KBM-7 (cell line): ENCODE measurements around the gene USP35.
A peak's percentile ranks its signal among the peaks of the same experiment; 100 is the strongest.
"Not testable (repeated sequence)": the region's sequence is repeated elsewhere in the genome, so short reads cannot be mapped to it uniquely, and the experiment has no call there.

ENCODE experiments used
- DNase-seq: peaks from one replicate; pipeline ENCODE4 v3.0.0-alpha.2; 2015
- in situ Hi-C: fragments of 300-500 bp; cut with MboI; formaldehyde crosslinking; loops from 2 replicates; pipeline ENCODE4 v1.14.3; 2020; ENCODE audit warnings: low sequenced_read_pairs, low pct_unique_long_range_greater_than_20kb, mixed read lengths

Gene USP35

GRCh38 chr11:78224506-78224905 is 35.8 kb downstream of the USP35 start:
- in situ Hi-C loops, result loop anchor here (10.0 kb wide), 1 partner anchor 340 kb away; no protein-coding TSS in a partner anchor
- no peak for DNase-seq

- in situ Hi-C loops, result loop anchor here (10.0 kb wide), 1 partner anchor 340 kb away; no protein-coding TSS in a partner anchor
- no peak for DNase-seq
Observed at GRCh38 chr11:78224906-78225420, 36.2 kb downstream of the USP35 start.

GRCh38 chr11:78226684-78227680 is 38.3 kb downstream of the USP35 start:
- no peak for DNase-seq
- in situ Hi-C loops, result loop anchor here (10.0 kb wide), 1 partner anchor 338 kb away; no protein-coding TSS in a partner anchor

- in situ Hi-C loops, result loop anchor here (10.0 kb wide), 1 partner anchor 337 kb away; no protein-coding TSS in a partner anchor
- no peak for DNase-seq
Observed at GRCh38 chr11:78227921-78228320, 39.2 kb downstream of the USP35 start.

GRCh38 chr11:78228467-78228866 is 39.7 kb downstream of the USP35 start:
- in situ Hi-C loops, result loop anchor here (10.0 kb wide), 1 partner anchor 336 kb away; no protein-coding TSS in a partner anchor
- peak; percentile 87 for DNase-seq

GRCh38 chr11:78229106-78229505 is 40.4 kb downstream of the USP35 start:
- in situ Hi-C loops, result loop anchor here (10.0 kb wide), 1 partner anchor 336 kb away; no protein-coding TSS in a partner anchor

GRCh38 chr11:78230161-78230877 is 41.6 kb downstream of the USP35 start:
- no peak for DNase-seq
- in situ Hi-C loops, result no loop called here

More at GRCh38 chr11:78229106-78229505, 40.4 kb downstream of the USP35 start:
- no peak for DNase-seq

GRCh38 chr11:78231962-78232501 is 43.3 kb downstream of the USP35 start:
- DNase-seq, result no peak
- in situ Hi-C loops, result no loop called here

- in situ Hi-C loops, result not testable (repeated sequence)
Observed at GRCh38 chr11:78233046-78233445, 44.3 kb downstream of the USP35 start.

GRCh38 chr11:78234006-78234405 is 45.3 kb downstream of the USP35 start:
- in situ Hi-C loops, result no loop called here
- DNase-seq, result no peak

More at GRCh38 chr11:78233046-78233445, 44.3 kb downstream of the USP35 start:
- not testable (repeated sequence) for DNase-seq

GRCh38 chr11:78237293-78238046 is 48.8 kb downstream of the USP35 start:
- no peak for DNase-seq
- in situ Hi-C loops, result no loop called here

- no peak for DNase-seq
- in situ Hi-C loops, result no loop called here
Observed at GRCh38 chr11:78239781-78240180, 51.1 kb downstream of the USP35 start.

GRCh38 chr11:78241475-78241874 is 52.8 kb downstream of the USP35 start:
- in situ Hi-C loops, result no loop called here
- no peak for DNase-seq

GRCh38 chr11:78244080-78244479 is 55.4 kb downstream of the USP35 start:
- DNase-seq, result no peak
- in situ Hi-C loops, result no loop called here

- peak; percentile 64 for DNase-seq
Observed at GRCh38 chr11:78244546-78245255, 56.0 kb downstream of the USP35 start.

GRCh38 chr11:78248191-78248590 is 59.5 kb downstream of the USP35 start:
- DNase-seq, result no peak
- in situ Hi-C loops, result no loop called here

More at GRCh38 chr11:78244546-78245255, 56.0 kb downstream of the USP35 start:
- in situ Hi-C loops, result no loop called here

GRCh38 chr11:78248903-78249302 is 60.2 kb downstream of the USP35 start:
- DNase-seq, result no peak
- in situ Hi-C loops, result no loop called here

- in situ Hi-C loops, result no loop called here
- no peak for DNase-seq
Observed at GRCh38 chr11:78250099-78250498, 61.4 kb downstream of the USP35 start.
